ENCODE measurements around the gene DCXR. TPM values are rescaled to one million over a fixed set of nuclear protein-coding genes. Genes with fewer than 3 reads are reported as not detected.

The DCXR gene
- total RNA-seq, 1 experiment from 2014 or later = 306 TPM

DNA sequence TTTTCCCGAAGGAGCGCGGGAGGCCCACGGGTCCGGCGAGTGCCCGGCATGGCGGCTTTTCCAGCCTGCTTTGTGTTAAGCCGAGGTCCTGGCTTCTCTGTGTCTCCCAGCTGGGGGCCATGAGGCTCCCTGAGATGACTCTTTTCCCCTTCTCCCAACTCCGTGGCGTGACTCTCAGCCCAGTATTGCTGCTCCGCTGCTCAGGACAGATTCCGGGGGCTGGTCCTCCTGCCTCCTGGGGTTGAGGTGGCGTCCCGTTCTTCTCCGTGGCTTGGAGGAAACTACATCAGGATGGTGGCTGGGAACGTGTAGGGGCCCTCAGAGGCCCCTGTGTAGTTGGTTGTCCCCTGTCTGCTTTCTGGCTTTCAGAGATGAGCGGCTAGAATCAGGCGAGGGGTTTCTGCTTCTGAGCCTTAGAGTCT lies 15.2 kb upstream of the DCXR start (continued):
- TF ChIP-seq, protein P1, sequence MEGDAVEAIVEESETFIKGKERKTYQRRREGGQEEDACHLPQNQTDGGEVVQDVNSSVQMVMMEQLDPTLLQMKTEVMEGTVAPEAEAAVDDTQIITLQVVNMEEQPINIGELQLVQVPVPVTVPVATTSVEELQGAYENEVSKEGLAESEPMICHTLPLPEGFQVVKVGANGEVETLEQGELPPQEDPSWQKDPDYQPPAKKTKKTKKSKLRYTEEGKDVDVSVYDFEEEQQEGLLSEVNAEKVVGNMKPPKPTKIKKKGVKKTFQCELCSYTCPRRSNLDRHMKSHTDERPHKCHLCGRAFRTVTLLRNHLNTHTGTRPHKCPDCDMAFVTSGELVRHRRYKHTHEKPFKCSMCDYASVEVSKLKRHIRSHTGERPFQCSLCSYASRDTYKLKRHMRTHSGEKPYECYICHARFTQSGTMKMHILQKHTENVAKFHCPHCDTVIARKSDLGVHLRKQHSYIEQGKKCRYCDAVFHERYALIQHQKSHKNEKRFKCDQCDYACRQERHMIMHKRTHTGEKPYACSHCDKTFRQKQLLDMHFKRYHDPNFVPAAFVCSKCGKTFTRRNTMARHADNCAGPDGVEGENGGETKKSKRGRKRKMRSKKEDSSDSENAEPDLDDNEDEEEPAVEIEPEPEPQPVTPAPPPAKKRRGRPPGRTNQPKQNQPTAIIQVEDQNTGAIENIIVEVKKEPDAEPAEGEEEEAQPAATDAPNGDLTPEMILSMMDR (IDR thresholded peaks at IDR 0.05 in 2 of 3, conservative IDR thresholded peaks at IDR 0.05 in 1 of 3; ENCODE audit: borderline replicate concordance in 1 of 3, insufficient read depth in 1 of 3, low read depth in 2 of 3, low read length in 2 of 3) = no peak
- TF ChIP-seq TCF7L2 (IDR thresholded peaks at IDR 0.05; ENCODE audit: borderline replicate concordance, extremely low read depth, insufficient read depth, insufficient read length) (no peak), EZH2phosphoT487 (IDR thresholded peaks at IDR 0.05; ENCODE audit: borderline replicate concordance) (no peak)

DNA sequence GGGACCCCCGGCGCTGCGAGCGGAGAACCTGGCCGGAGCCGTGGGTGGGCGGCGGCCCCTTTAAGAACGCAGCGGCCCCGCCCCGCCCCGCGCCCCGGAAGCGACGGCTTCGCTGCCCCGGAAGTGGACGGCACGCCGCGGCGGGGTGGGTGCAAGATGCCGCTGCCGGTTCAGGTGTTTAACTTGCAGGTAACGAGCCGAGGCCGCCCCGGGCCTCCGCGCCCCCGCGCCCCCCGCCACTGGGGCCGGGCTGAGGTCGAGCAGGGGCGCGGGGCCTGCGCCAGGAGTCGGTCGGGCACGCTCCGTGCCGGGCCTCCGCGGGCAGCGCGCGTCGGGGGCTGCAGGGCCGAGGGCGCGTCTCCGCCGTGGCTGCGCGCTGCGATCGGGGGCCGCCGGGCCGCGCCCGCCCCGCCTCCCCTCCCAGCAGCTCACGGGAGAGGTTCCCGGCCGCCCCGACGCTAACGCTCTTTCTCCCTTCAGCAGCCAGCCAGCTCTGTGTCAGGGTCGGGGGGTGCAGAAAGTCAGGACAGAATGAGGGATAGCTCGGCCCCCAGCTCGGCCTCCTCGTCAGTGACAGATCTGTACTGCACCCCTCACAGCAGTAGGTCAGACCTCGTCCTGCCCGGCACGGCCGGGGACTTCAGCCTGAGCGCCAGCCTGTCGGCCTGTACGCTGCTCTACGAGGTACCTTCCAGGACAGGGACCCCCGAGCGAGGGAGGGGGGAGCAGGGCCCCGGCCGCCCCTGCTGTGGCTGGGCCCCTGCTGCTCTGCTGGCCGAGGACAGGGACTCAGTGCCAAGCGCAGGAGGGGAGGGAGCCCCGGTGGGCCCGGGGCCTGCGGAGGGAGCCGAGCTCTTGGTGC lies 14.5 kb upstream of the DCXR start, which contains the start of the genes GPS1 and RFNG:
TSS of gene GPS1 (plus strand) at position 123 of the 862 bp plus-strand sequence. CDS start at position 157, 34 bp downstream.
TSS of gene RFNG (minus strand) at position 36 of the 862 bp plus-strand sequence. CDS start 45 bp downstream, outside the sequence.
- H3K4me2 ChIP-seq (ENCODE audit: low read length) = peak within 1 kb of the TSS; percentile 100
- no peaks in the 10 kb centered on the region for H3K9me2 ChIP-seq (ENCODE audit: insufficient read depth)
- intact Hi-C loops (cut with micrococcal nuclease) = no loop called here
- no peak for DNase-seq (ENCODE audit: low read depth, low spot score)
- peak within 1 kb of the TSS; percentile 81 for H3K27ac ChIP-seq (ENCODE audit: low read depth, low read length)
- H3K79me2 ChIP-seq (ENCODE audit: insufficient read depth, low read length) = peaks cover 41% of the 10 kb centered on the region
- ATAC-seq = peak; percentile 83
- CTCF ChIA-PET = interaction anchor here (1.3 kb wide), 1 partner anchor 14 kb away, joined by 5 read pairs; the partner anchor contains the start of gene DCXR
- peaks cover 14 to 42% of the 10 kb centered on the region in 2 experiments; a peak in 2 of 4 replicates for H3K36me3 ChIP-seq (ENCODE audit: control insufficient read depth in 1 of 2, insufficient read depth in 2 of 2, low read length in 2 of 2)
- POLR2A ChIA-PET = no interaction called here
- H2AFZ ChIP-seq (ENCODE audit: low read depth, low read length, poor library complexity, severe bottlenecking) = no peak within 1 kb of the TSS
- H3K4me1 ChIP-seq (ENCODE audit: control insufficient read depth in 1 of 2, insufficient read depth in 2 of 2, low read length in 2 of 2) = peaks cover 13 to 34% of the 10 kb centered on the region in 2 experiments; a peak in 3 of 4 replicates
- no peaks in the 10 kb centered on the region for H4K20me1 ChIP-seq (ENCODE audit: insufficient read depth)
- BruUV-seq (replicated peaks) = no TSS peak
- RAD21 ChIA-PET (ENCODE audit: low non-redundant PET in 1 of 2, low total read pairs in 2 of 2, uncharacterized antibody in 2 of 2, unreplicated experiment in 2 of 2) = no interaction called here
- peak within 1 kb of the TSS; percentile 94 to 99 for H3K4me3 ChIP-seq (replicated peaks in 1 of 2; ENCODE audit: low read depth in 1 of 2, low read length in 2 of 2)
- no peaks in the 10 kb centered on the region for H3K27me3 ChIP-seq (ENCODE audit: insufficient read depth, low read length)
- no peaks in the 10 kb centered on the region for H3K9me3 ChIP-seq (ENCODE audit: control insufficient read depth in 1 of 2, insufficient read depth in 1 of 2, low read depth in 1 of 2, low read length in 2 of 2)
- H3K9ac ChIP-seq (ENCODE audit: low read length) = peak within 1 kb of the TSS; percentile 89
- TF ChIP-seq, protein P2, sequence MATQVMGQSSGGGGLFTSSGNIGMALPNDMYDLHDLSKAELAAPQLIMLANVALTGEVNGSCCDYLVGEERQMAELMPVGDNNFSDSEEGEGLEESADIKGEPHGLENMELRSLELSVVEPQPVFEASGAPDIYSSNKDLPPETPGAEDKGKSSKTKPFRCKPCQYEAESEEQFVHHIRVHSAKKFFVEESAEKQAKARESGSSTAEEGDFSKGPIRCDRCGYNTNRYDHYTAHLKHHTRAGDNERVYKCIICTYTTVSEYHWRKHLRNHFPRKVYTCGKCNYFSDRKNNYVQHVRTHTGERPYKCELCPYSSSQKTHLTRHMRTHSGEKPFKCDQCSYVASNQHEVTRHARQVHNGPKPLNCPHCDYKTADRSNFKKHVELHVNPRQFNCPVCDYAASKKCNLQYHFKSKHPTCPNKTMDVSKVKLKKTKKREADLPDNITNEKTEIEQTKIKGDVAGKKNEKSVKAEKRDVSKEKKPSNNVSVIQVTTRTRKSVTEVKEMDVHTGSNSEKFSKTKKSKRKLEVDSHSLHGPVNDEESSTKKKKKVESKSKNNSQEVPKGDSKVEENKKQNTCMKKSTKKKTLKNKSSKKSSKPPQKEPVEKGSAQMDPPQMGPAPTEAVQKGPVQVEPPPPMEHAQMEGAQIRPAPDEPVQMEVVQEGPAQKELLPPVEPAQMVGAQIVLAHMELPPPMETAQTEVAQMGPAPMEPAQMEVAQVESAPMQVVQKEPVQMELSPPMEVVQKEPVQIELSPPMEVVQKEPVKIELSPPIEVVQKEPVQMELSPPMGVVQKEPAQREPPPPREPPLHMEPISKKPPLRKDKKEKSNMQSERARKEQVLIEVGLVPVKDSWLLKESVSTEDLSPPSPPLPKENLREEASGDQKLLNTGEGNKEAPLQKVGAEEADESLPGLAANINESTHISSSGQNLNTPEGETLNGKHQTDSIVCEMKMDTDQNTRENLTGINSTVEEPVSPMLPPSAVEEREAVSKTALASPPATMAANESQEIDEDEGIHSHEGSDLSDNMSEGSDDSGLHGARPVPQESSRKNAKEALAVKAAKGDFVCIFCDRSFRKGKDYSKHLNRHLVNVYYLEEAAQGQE (IDR thresholded peaks at IDR 0.05; ENCODE audit: low read depth) = no peak
- TF ChIP-seq YY1 (IDR thresholded peaks at IDR 0.05; ENCODE audit: extremely low read depth, insufficient replicate concordance, low read depth, low read length) (peak; percentile 73), ZNF274 (IDR thresholded peaks at IDR 0.05; ENCODE audit: low read depth, low read length) (no peak), CEBPB (IDR thresholded peaks at IDR 0.05; ENCODE audit: low read depth) (no peak), FOSL1 (IDR thresholded peaks at IDR 0.05; ENCODE audit: low read depth) (no peak), POLR2AphosphoS5 (IDR thresholded peaks at IDR 0.05; ENCODE audit: low read depth, low read length) (peak; percentile 75)
- TF ChIP-seq, protein P1 (IDR thresholded peaks at IDR 0.05 in 2 of 3, conservative IDR thresholded peaks at IDR 0.05 in 1 of 3; ENCODE audit: borderline replicate concordance in 1 of 3, insufficient read depth in 1 of 3, low read depth in 2 of 3, low read length in 2 of 3) = no peak
- TF ChIP-seq, protein P3, sequence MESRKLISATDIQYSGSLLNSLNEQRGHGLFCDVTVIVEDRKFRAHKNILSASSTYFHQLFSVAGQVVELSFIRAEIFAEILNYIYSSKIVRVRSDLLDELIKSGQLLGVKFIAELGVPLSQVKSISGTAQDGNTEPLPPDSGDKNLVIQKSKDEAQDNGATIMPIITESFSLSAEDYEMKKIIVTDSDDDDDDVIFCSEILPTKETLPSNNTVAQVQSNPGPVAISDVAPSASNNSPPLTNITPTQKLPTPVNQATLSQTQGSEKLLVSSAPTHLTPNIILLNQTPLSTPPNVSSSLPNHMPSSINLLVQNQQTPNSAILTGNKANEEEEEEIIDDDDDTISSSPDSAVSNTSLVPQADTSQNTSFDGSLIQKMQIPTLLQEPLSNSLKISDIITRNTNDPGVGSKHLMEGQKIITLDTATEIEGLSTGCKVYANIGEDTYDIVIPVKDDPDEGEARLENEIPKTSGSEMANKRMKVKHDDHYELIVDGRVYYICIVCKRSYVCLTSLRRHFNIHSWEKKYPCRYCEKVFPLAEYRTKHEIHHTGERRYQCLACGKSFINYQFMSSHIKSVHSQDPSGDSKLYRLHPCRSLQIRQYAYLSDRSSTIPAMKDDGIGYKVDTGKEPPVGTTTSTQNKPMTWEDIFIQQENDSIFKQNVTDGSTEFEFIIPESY (IDR thresholded peaks at IDR 0.05; ENCODE audit: extremely low read depth, insufficient replicate concordance, low read length) = peak; percentile 43
